Gastrocnemius medialis (tissue), 4 donors: Measurements from ENCODE around the gene ZNF493. TPM values are rescaled to one million over a fixed set of nuclear protein-coding genes. Genes with fewer than 3 reads are reported as not detected.

ENCODE experiments used
- ATAC-seq, 2 donors: fragments of 150-250 bp; one replicate each; pipeline ENCODE4 v1.9.1; 2016
- DNase-seq, 2 donors: peaks; one replicate each; pipeline ENCODE4 v3.0.0-alpha.2; 2019
- H3K27ac ChIP-seq, 4 donors: fragments of 200-600 bp; sonication (generic); 1 replicate in 1 of 4; 2 replicates in 3 of 4; pipeline ENCODE4 v1.5.1; 2016 to 2018; ENCODE audit warnings: mild to moderate bottlenecking in 2 of 4, moderate library complexity in 1 of 4
- H3K27me3 ChIP-seq, 3 donors: fragments of 200-600 bp; sonication (generic) in 2 of 3; 1 replicate in 1 of 3; 2 replicates in 2 of 3; pipeline versions ENCODE4 v1.5.1 to v1.6.0; 2016 to 2019; ENCODE audit warnings: mild to moderate bottlenecking in 1 of 3, moderate library complexity in 1 of 3
- H3K36me3 ChIP-seq, 2 donors: fragments of 200-600 bp; sonication (generic) in 1 of 2; one replicate each; pipeline ENCODE4 v1.5.1; 2017 to 2018
- H3K4me1 ChIP-seq, 2 donors: fragments of 200-600 bp; sonication (generic) in 1 of 2; one replicate each; pipeline ENCODE4 v1.5.1; 2016 to 2017; ENCODE audit warnings: mild to moderate bottlenecking in 2 of 2
- H3K4me3 ChIP-seq, 4 donors: fragments of 200-600 bp; sonication (generic) in 3 of 4; 1 replicate in 1 of 4; 2 replicates in 3 of 4; pipeline ENCODE4 v1.5.1; 2016 to 2019; ENCODE audit warnings: mild to moderate bottlenecking in 2 of 4
- H3K9me3 ChIP-seq, 3 donors: fragments of 200-600 bp; sonication (generic) in 2 of 3; 1 replicate in 1 of 3; 2 replicates in 2 of 3; pipeline ENCODE4 v1.5.1; 2016 to 2019
- CTCF ChIP-seq, 5 experiments: fragments of 450-650 bp in 3 of 5; fragments of 200-600 bp in 2 of 5; sonication (generic) in 2 of 5; IDR thresholded peaks in 4 of 5; conservative IDR thresholded peaks in 1 of 5; 1 replicate in 4 of 5; 2 replicates in 1 of 5; pipeline ENCODE4 v1.5.1; 2016 to 2019; ENCODE audit warnings: antibody characterized with exemption in 5 of 5, mild to moderate bottlenecking in 3 of 5, moderate library complexity in 3 of 5
- POLR2A ChIP-seq, 2 donors: fragments of 450-650 bp; IDR thresholded peaks; one replicate each; pipeline ENCODE4 v1.6.1; 2017; ENCODE audit warnings: antibody characterized with exemption in 2 of 2, mild to moderate bottlenecking in 2 of 2, moderate library complexity in 2 of 2
- in situ Hi-C, 4 donors: fragments of 200-750 bp; cut with MboI; loops; one replicate each; pipeline versions ENCODE4 v1.15.0 to v1.8.0; 2017; ENCODE audit warnings: low sequenced_read_pairs in 4 of 4
- intact Hi-C: fragments of 100-400 bp; cut with DNase I; formaldehyde crosslinking; loops from one replicate; pipeline ENCODE4 v1.15.1; 2023; ENCODE audit warnings: low total_unique reads
- total RNA-seq, 4 donors: library from RNA; depleted of rRNA; stranded (reverse); fragments of >200 nt; gene quantifications; one replicate each; pipeline versions ENCODE4 v1.1.0 to v1.2.3, GENCODE V29; 2016

The ZNF493 gene
- total RNA-seq, 4 donors from 2014 or later: 2.2 to 6.5 (median 3.1) TPM

GRCh38 chr19:21474671-21475181, 77.8 kb downstream of the ZNF493 start:
- H3K4me3 ChIP-seq: peak overlapping the region; percentile 30 to 67 (median 50)
- no peak for TF ChIP-seq POLR2A (IDR thresholded peaks at IDR 0.05)
- TF ChIP-seq CTCF (IDR thresholded peaks at IDR 0.05 in 4 of 5, conservative IDR thresholded peaks at IDR 0.05 in 1 of 5): no peak
- no peaks in the 10 kb centered on the region for H3K4me1 ChIP-seq
- no peaks in the 10 kb centered on the region for H3K9me3 ChIP-seq
- intact Hi-C loops (no loop called here), in situ Hi-C loops (loop anchor here in 1 of 4 donors (25.0 kb wide), 1 partner anchor 213 kb away; no protein-coding TSS in a partner anchor)
- no peak overlapping the region for H3K27ac ChIP-seq
- H3K36me3 ChIP-seq: no peaks in the 10 kb centered on the region
- DNase-seq (peak in 1 of 2 donors; percentile 51), ATAC-seq (peak in 1 of 2 donors; percentile 83)
- H3K27me3 ChIP-seq: peaks cover 0 to 10% (median 7%) of the 10 kb centered on the region in 3 donors

Other genes with a start within 250 kb of the ZNF493 start
- gene ZNF708, start 67.7 kb upstream of the ZNF493 start, total RNA-seq: 1 to 10 TPM; 1.1 to 3.5 (median 3.1) TPM
- gene ZNF738, start 38.1 kb upstream of the ZNF493 start, total RNA-seq: under 1 TPM in 2 of 4 donors, not detected in 2; 0.85 to 0.97 TPM
- gene ZNF429, start 108.5 kb downstream of the ZNF493 start, total RNA-seq: 10 to 100 TPM in 1 of 4 donors, 1 to 10 TPM in 3; 3.4 to 11.1 (median 7.4) TPM